Inferior parietal cortex (tissue), 1 donor: Measurements from ENCODE around the gene MON1B.

ENCODE experiments used
- DNase-seq: peaks from one replicate; pipeline ENCODE4 v3.0.0-alpha.2; 2016; ENCODE audit errors: extremely low spot score

MON1B gene

GRCh38 chr16:77246150-77246549 is 55.2 kb downstream of the MON1B start:
- DNase-seq = no peak

- DNase-seq = no peak
Observed at GRCh38 chr16:77250400-77250799, 59.4 kb downstream of the MON1B start.
